HG02642 (cell line): ENCODE results near the gene KIF16B.
"Not testable (repeated sequence)": the region's sequence is repeated elsewhere in the genome, so short reads cannot be mapped to it uniquely, and the experiment has no call there.

Experiments used
- ATAC-seq: cut with Tn5 transposase; IDR thresholded peaks from one replicate; pipeline ENCODE4 v1.9.1; 2021; ENCODE audit warnings: mild to moderate bottlenecking; ENCODE audit not compliant: unreplicated experiment, poor library complexity

KIF16B gene

GRCh38 chr20:16590041-16590633, 16.9 kb upstream of the KIF16B start:
- ATAC-seq = no peak

- ATAC-seq = no peak
These were observed 16.4 kb upstream of the KIF16B start for GRCh38 chr20:16589623-16590022.

- no peak for ATAC-seq
These were observed 15.0 kb upstream of the KIF16B start for GRCh38 chr20:16588241-16588640.

GRCh38 chr20:16587066-16587465, 13.8 kb upstream of the KIF16B start:
- no peak for ATAC-seq

- ATAC-seq = no peak
These were observed 10.2 kb upstream of the KIF16B start for GRCh38 chr20:16583474-16583873.

- ATAC-seq = no peak
These were observed 8.0 kb upstream of the KIF16B start for GRCh38 chr20:16581241-16581640.

- ATAC-seq = no peak
These were observed 7.4 kb upstream of the KIF16B start for GRCh38 chr20:16580620-16581019.

- ATAC-seq = no peak
These were observed 6.9 kb upstream of the KIF16B start for GRCh38 chr20:16580147-16580546.

- no peak for ATAC-seq
These were observed 3.0 kb upstream of the KIF16B start for GRCh38 chr20:16576219-16576618.

GRCh38 chr20:16575390-16576140, 2.3 kb upstream of the KIF16B start:
- ATAC-seq = no peak

GRCh38 chr20:16574656-16575355, 1.6 kb upstream of the KIF16B start:
- ATAC-seq = peak; percentile 66

GRCh38 chr20:16571333-16571732, 1.9 kb downstream of the KIF16B start:
- no peak for ATAC-seq

GRCh38 chr20:16569246-16570153, 3.7 kb downstream of the KIF16B start:
- ATAC-seq = no peak

- no peak for ATAC-seq
These were observed 7.2 kb downstream of the KIF16B start for GRCh38 chr20:16566080-16566479.

GRCh38 chr20:16564079-16564478, 9.2 kb downstream of the KIF16B start:
- not testable (repeated sequence) for ATAC-seq

- ATAC-seq = no peak
These were observed 10.0 kb downstream of the KIF16B start for GRCh38 chr20:16563066-16563806.

- no peak for ATAC-seq
These were observed 11.0 kb downstream of the KIF16B start for GRCh38 chr20:16562259-16562658.

- no peak for ATAC-seq
These were observed 12.6 kb downstream of the KIF16B start for GRCh38 chr20:16560661-16561060.

- no peak for ATAC-seq
These were observed 13.0 kb downstream of the KIF16B start for GRCh38 chr20:16560216-16560615.

GRCh38 chr20:16556301-16556700, 16.9 kb downstream of the KIF16B start:
- no peak for ATAC-seq
